Stomach smooth muscle (tissue), 2 donors: ENCODE results near the gene USP12.
"Not testable (repeated sequence)": the region's sequence is repeated elsewhere in the genome, so short reads cannot be mapped to it uniquely, and the experiment has no call there.

Experiments used
- H3K27ac ChIP-seq: one replicate; pipeline ENCODE4 v1.7.0; 2013; ENCODE audit warnings: mild to moderate bottlenecking, low read length, inconsistent platforms
- H3K27me3 ChIP-seq, 2 donors: one replicate each; pipeline ENCODE4 v1.7.0; 2013; ENCODE audit warnings: low read length in 2 of 2; ENCODE audit not compliant: insufficient read depth in 2 of 2, control insufficient read depth in 1 of 2
- H3K36me3 ChIP-seq, 2 donors: one replicate each; pipeline ENCODE4 v1.7.0; 2013; ENCODE audit warnings: low read length in 2 of 2; ENCODE audit not compliant: control insufficient read depth in 2 of 2, insufficient read depth in 2 of 2
- H3K4me1 ChIP-seq: one replicate; pipeline ENCODE4 v1.7.0; 2013; ENCODE audit warnings: low read length; ENCODE audit not compliant: control insufficient read depth, insufficient read depth
- H3K4me3 ChIP-seq, 2 donors: one replicate each; pipeline ENCODE4 v1.7.0; 2013; ENCODE audit warnings: low read length in 2 of 2
- H3K9ac ChIP-seq, 2 donors: one replicate each; pipeline ENCODE4 v1.7.0; 2013; ENCODE audit warnings: low read length in 2 of 2, mild to moderate bottlenecking in 1 of 2
- H3K9me3 ChIP-seq, 2 donors: one replicate each; pipeline ENCODE4 v1.7.0; 2013; ENCODE audit warnings: low read length in 2 of 2; ENCODE audit not compliant: control insufficient read depth in 2 of 2
- donor health status: healthy.
- donor health status: Pancreatic carcinoma.

Gene USP12

GRCh38 chr13:27132538-27132937 lies 39.1 kb downstream of the USP12 start:
- no peak overlapping the region for H3K27ac ChIP-seq
- H3K9me3 ChIP-seq: no peaks in the 10 kb centered on the region
- no peaks in the 10 kb centered on the region for H3K36me3 ChIP-seq
- no peak overlapping the region for H3K9ac ChIP-seq
- peaks cover 3% of the 10 kb centered on the region for H3K4me1 ChIP-seq
- no peak overlapping the region for H3K4me3 ChIP-seq
- no peaks in the 10 kb centered on the region for H3K27me3 ChIP-seq

- H3K27me3 ChIP-seq: no peaks in the 10 kb centered on the region
- no peaks in the 10 kb centered on the region for H3K36me3 ChIP-seq
- no peak overlapping the region for H3K9ac ChIP-seq
- H3K27ac ChIP-seq: no peak overlapping the region
- H3K4me3 ChIP-seq: no peak overlapping the region
- peaks cover 3% of the 10 kb centered on the region for H3K4me1 ChIP-seq
- H3K9me3 ChIP-seq: no peaks in the 10 kb centered on the region
These were observed 39.7 kb downstream of the USP12 start for GRCh38 chr13:27131906-27132305.

- H3K27ac ChIP-seq: no peak overlapping the region
- peaks cover 8% of the 10 kb centered on the region for H3K4me1 ChIP-seq
- no peak overlapping the region for H3K4me3 ChIP-seq
- H3K36me3 ChIP-seq: no peaks in the 10 kb centered on the region
- no peak overlapping the region for H3K9ac ChIP-seq
- no peaks in the 10 kb centered on the region for H3K9me3 ChIP-seq
- H3K27me3 ChIP-seq: no peaks in the 10 kb centered on the region
These were observed 40.5 kb downstream of the USP12 start for GRCh38 chr13:27130979-27131623.

DNA sequence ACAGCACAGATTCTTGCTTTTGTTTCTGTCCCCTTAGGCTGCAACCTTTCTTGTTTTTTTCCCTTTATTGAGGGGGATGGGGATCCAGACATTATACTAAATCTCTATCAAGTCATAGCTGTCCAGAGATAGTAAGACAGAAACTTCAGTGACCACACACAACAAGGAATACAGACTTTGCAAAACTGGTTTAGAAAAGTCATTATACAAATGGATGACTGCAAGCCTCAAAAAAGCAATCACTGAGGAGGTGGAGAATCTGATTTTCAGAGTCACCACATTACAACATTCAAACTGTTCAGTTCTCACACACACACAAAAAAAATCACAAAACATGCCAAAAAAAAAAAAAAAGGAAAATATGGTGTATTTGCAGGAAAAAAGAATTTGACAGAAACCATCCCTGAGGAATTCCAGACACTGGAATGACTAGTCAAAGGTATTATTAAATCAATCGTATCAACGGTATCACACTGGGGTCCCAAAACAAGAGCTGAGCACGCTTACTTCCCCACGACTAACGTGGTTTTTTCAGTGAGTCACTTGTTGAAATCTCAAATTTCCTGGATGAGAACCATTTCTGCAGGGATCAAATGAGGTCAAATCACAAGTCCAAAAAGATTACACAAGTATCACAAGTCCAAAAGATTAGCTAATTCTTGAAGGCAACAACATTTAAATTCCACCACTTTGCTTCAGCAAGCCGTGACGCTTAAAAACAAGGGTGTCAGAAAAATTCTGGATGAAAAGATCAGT lies 41.2 kb downstream of the USP12 start:
- Histone ChIP-seq H3K27ac (no peak overlapping the region), H3K27me3 (no peaks in the 10 kb centered on the region), H3K4me3 (no peak overlapping the region), H3K4me1 (peaks cover 15% of the 10 kb centered on the region), H3K9me3 (no peaks in the 10 kb centered on the region), H3K36me3 (no peaks in the 10 kb centered on the region), H3K9ac (no peak overlapping the region)

DNA sequence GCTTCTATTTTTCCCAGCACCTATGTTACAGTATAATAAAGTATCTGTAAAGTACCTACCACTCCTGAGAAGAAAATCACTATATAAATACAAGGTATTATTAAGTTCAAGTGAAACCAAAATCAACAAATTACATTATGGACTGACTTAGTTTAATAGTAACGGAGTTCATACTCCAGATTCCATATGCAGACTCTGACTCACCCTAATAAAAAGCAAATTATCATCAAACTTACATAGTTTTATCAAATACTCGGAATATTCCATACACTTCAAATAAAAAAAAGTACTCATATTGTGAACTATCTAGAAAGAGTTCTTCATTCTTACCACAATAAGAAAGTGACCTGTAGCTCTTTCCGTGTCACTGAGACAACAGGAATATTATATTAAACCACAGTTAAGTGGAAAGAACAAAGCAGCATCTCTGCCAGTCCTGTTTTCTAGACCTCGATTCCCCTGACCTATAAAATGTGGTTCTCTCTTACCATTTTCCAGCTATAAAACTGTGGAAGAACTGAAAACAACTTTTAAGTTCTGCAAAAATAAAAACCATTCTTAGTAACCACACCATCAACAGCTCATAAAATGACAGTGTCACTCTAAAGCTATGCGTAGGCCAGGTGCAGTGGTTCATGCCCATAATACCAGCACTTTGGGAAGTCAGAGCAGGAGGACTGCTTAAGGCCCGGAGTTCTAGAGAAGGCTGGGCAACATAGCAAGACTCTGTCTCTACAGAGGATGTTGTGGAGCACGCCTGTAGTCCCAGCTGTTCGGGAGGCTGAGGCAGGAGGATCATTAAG lies 42.6 kb downstream of the USP12 start:
- Histone ChIP-seq H3K27me3 (no peaks in the 10 kb centered on the region), H3K27ac (no peak overlapping the region), H3K4me3 (no peak overlapping the region), H3K36me3 (no peaks in the 10 kb centered on the region), H3K9me3 (no peaks in the 10 kb centered on the region), H3K9ac (no peak overlapping the region), H3K4me1 (peaks cover 15% of the 10 kb centered on the region)

GRCh38 chr13:27126859-27127258 lies 44.8 kb downstream of the USP12 start:
- H3K9me3 ChIP-seq: no peaks in the 10 kb centered on the region
- no peaks in the 10 kb centered on the region for H3K36me3 ChIP-seq
- no peaks in the 10 kb centered on the region for H3K27me3 ChIP-seq
- H3K27ac ChIP-seq: no peak overlapping the region
- no peak overlapping the region for H3K4me3 ChIP-seq
- H3K4me1 ChIP-seq: peaks cover 12% of the 10 kb centered on the region
- H3K9ac ChIP-seq: no peak overlapping the region

DNA sequence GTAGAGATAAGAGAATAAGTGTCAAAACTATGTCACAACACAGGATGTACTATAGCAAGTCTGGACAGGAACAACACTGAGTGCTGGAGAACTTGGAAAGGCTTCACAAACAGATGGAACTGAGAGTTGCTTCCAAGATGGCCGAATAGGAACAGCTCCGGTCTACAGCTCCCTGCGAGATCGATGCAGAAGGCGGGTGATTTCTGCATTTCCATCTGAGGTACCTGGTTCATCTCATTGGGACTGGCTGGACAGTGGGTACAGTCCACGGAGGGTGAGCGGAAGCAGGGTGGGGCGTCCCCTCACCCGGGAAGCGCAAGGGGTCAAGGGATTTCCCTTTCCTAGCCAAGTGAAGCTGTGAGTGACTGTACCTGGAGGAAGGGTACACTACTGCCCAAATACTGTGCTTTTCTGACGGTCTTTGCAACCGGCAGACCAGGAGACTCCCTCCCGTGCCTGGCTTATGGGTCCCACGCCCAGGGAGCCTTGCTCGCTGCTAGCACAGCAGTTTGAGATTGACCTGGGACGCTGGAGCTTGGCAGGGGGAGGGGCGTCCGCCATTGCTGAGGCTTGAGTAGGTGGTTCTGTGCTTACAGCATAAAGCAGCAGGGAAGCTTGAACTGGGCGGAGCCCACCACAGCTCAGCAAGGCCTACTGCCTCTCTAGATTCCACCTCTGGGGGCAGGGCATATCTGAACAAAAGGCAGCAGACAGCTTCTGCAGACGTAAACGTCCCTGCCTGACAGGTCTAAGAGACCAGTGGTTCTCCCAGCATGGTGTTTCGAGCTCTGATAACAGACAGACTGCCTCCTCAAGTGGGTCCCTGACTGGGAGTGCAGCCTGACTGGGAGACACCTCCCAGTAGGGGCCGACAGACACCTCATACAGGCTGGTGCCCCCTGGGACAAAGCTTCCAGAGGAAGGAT lies 46.0 kb downstream of the USP12 start:
- no peaks in the 10 kb centered on the region for H3K27me3 ChIP-seq
- no peak overlapping the region for H3K9ac ChIP-seq
- H3K4me1 ChIP-seq: peaks cover 12% of the 10 kb centered on the region
- H3K9me3 ChIP-seq: no peaks in the 10 kb centered on the region
- H3K4me3 ChIP-seq: no peak overlapping the region
- H3K27ac ChIP-seq: no peak overlapping the region
- H3K36me3 ChIP-seq: no peaks in the 10 kb centered on the region

DNA sequence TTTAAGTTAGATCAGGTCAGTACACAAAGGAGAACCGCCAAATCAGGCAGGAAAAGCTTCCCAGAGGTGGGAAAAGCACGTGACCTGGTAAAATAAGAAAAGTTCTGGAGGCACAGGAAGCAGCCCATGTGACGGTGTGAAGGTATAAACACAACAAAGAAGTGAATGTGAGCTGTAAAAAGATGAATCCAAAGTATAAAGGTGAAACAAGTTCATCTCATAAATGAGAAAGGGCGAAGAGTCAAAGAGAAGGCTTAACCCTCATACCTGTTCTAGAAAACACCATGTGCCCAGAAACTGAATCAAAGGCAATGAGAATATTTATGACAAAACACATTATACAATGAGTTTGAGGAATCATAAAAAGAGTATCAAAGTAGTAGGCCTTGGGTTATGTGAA lies 47.0 kb downstream of the USP12 start:
- Histone ChIP-seq H3K4me3 (no peak overlapping the region), H3K9ac (no peak overlapping the region), H3K4me1 (peaks cover 12% of the 10 kb centered on the region), H3K27ac (no peak overlapping the region), H3K36me3 (no peaks in the 10 kb centered on the region), H3K9me3 (no peaks in the 10 kb centered on the region), H3K27me3 (no peaks in the 10 kb centered on the region)

GRCh38 chr13:27123445-27123844 lies 48.2 kb downstream of the USP12 start:
- not testable (repeated sequence) for H3K9me3 ChIP-seq, H3K9ac ChIP-seq, H3K27ac ChIP-seq, H3K27me3 ChIP-seq, H3K36me3 ChIP-seq, H3K4me3 ChIP-seq
- peaks cover 12% of the 10 kb centered on the region for H3K4me1 ChIP-seq

DNA sequence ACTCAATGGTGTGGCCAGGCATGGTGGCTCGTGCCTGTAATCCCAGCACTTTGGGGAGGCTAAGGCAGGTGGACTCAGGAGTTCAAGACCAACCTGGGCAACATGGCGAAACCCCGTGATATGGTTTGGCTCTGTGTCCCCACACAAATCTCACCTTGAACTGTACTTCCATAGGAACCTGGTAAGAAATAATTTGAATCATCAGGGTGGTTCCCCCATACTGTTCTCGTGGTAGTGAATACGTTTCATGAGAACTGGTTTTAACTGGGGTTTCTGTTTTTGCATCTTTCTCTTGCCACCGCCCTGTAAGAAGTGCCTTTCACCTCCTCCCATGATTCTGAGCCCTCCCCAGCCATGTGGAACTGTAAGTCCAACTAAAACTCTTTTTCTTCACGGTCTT lies 49.6 kb downstream of the USP12 start:
- Histone ChIP-seq H3K9me3 (no peaks in the 10 kb centered on the region), H3K4me1 (peaks cover 20% of the 10 kb centered on the region), H3K36me3 (no peaks in the 10 kb centered on the region), H3K27ac (no peak overlapping the region), H3K9ac (no peak overlapping the region), H3K4me3 (no peak overlapping the region), H3K27me3 (no peaks in the 10 kb centered on the region)
